DOHH2 (cell line): Measurements from ENCODE around the gene MBD3.

Experiments used
- H3F3A ChIP-seq: fragments of 200-600 bp; sonication (generic), shearing (Covaris generic); 2 replicates; pipeline ENCODE4 v1.6.0; 2016; ENCODE audit warnings: antibody characterized with exemption, mild to moderate bottlenecking; ENCODE audit not compliant: control insufficient read depth, insufficient read depth
- H3K27ac ChIP-seq: fragments of 200-600 bp; sonication (generic); 2 replicates; pipeline ENCODE4 v1.5.1; 2014; ENCODE audit warnings: low read depth, mild to moderate bottlenecking, low read length, moderate library complexity
- H3K27me3 ChIP-seq: fragments of 200-600 bp; sonication (generic); 2 replicates; pipeline ENCODE4 v1.6.1; 2014; ENCODE audit warnings: mild to moderate bottlenecking, low read length, mixed read lengths; ENCODE audit not compliant: control insufficient read depth
- H3K36me3 ChIP-seq: fragments of 200-600 bp; sonication (generic); 2 replicates; pipeline ENCODE4 v1.6.1; 2014; ENCODE audit warnings: mild to moderate bottlenecking, low read length, moderate library complexity, mixed read lengths; ENCODE audit not compliant: control insufficient read depth
- H3K4me1 ChIP-seq: fragments of 200-600 bp; sonication (generic); 2 replicates; pipeline ENCODE4 v1.6.1; 2014; ENCODE audit warnings: mild to moderate bottlenecking, low read length, mixed read lengths; ENCODE audit not compliant: control insufficient read depth
- H3K4me2 ChIP-seq: fragments of 200-600 bp; sonication (generic); 2 replicates; pipeline ENCODE4 v1.6.0; 2014; ENCODE audit warnings: mild to moderate bottlenecking, low read length, moderate library complexity
- H3K4me3 ChIP-seq: fragments of 200-600 bp; sonication (generic); 2 replicates; pipeline ENCODE4 v1.5.1; 2014; ENCODE audit warnings: mild to moderate bottlenecking, low read length, mixed read lengths
- H3K79me2 ChIP-seq: fragments of 200-600 bp; sonication (generic); 2 replicates; pipeline ENCODE4 v1.6.1; 2014; ENCODE audit warnings: mild to moderate bottlenecking, low read length, mixed read lengths; ENCODE audit not compliant: control insufficient read depth
- H3K9me2 ChIP-seq: fragments of 200-600 bp; sonication (generic); replicated peaks from 2 replicates; pipeline ENCODE4 v1.6.1; 2014; ENCODE audit warnings: mild to moderate bottlenecking, low read length, mixed read lengths; ENCODE audit not compliant: control insufficient read depth
- H3K9me3 ChIP-seq: fragments of 200-600 bp; sonication (generic); 2 replicates; pipeline ENCODE4 v1.6.1; 2014; ENCODE audit warnings: antibody characterized with exemption, low read length, mixed read lengths; ENCODE audit not compliant: control insufficient read depth, insufficient read depth
- H4K20me1 ChIP-seq: fragments of 200-600 bp; sonication (generic); 2 replicates; pipeline ENCODE4 v1.6.0; 2014; ENCODE audit warnings: low read depth, mild to moderate bottlenecking, antibody characterized with exemption, low read length, moderate library complexity; ENCODE audit not compliant: control insufficient read depth, insufficient read depth
- CTCF ChIP-seq: fragments of 200-600 bp; sonication (generic); IDR thresholded peaks from one replicate; pipeline ENCODE4 v1.5.1; 2014; ENCODE audit warnings: antibody characterized with exemption, mild to moderate bottlenecking, low read depth, low read length; ENCODE audit not compliant: poor library complexity, severe bottlenecking
- EZH2phosphoT487 ChIP-seq: fragments of 200-600 bp; sonication (generic); IDR thresholded peaks from 2 replicates; pipeline ENCODE4 v1.6.1; 2017; ENCODE audit warnings: borderline replicate concordance, mild to moderate bottlenecking, antibody characterized with exemption, low read length, moderate library complexity, mixed read lengths

The MBD3 gene

GRCh38 chr19:1527650-1528309 lies 64.9 kb downstream of the MBD3 start:
- no peaks in the 10 kb centered on the region for H3K27me3 ChIP-seq
- H3K9me3 ChIP-seq: no peaks in the 10 kb centered on the region
- no peaks in the 10 kb centered on the region for H3K36me3 ChIP-seq
- H3K4me1 ChIP-seq: no peaks in the 10 kb centered on the region
- H3K79me2 ChIP-seq: no peaks in the 10 kb centered on the region
- TF ChIP-seq CTCF (no peak), EZH2phosphoT487 (no peak)
- H4K20me1 ChIP-seq: no peaks in the 10 kb centered on the region
- H3K9me2 ChIP-seq: no peaks in the 10 kb centered on the region
- H3K27ac ChIP-seq: no peak overlapping the region
- H3K4me3 ChIP-seq: no peak overlapping the region
- no peak overlapping the region for H3K4me2 ChIP-seq
- no peaks in the 10 kb centered on the region for H3F3A ChIP-seq

GRCh38 chr19:1526979-1527649 lies 65.6 kb downstream of the MBD3 start:
- H3K4me3 ChIP-seq: no peak overlapping the region
- no peaks in the 10 kb centered on the region for H3K9me3 ChIP-seq
- no peaks in the 10 kb centered on the region for H3K9me2 ChIP-seq
- H3K27me3 ChIP-seq: no peaks in the 10 kb centered on the region
- H3K27ac ChIP-seq: no peak overlapping the region
- H3K36me3 ChIP-seq: no peaks in the 10 kb centered on the region
- no peaks in the 10 kb centered on the region for H4K20me1 ChIP-seq
- TF ChIP-seq CTCF (no peak), EZH2phosphoT487 (no peak)
- H3K4me2 ChIP-seq: no peak overlapping the region
- H3F3A ChIP-seq: no peaks in the 10 kb centered on the region
- no peaks in the 10 kb centered on the region for H3K79me2 ChIP-seq
- H3K4me1 ChIP-seq: no peaks in the 10 kb centered on the region

GRCh38 chr19:1526066-1526778 lies 66.4 kb downstream of the MBD3 start:
- Histone ChIP-seq H3K4me1 (no peaks in the 10 kb centered on the region), H4K20me1 (no peaks in the 10 kb centered on the region), H3F3A (no peaks in the 10 kb centered on the region), H3K27me3 (no peaks in the 10 kb centered on the region), H3K4me2 (no peak overlapping the region), H3K9me3 (no peaks in the 10 kb centered on the region), H3K9me2 (no peaks in the 10 kb centered on the region), H3K36me3 (no peaks in the 10 kb centered on the region), H3K27ac (no peak overlapping the region), H3K79me2 (no peaks in the 10 kb centered on the region), H3K4me3 (no peak overlapping the region)
- no peak for TF ChIP-seq EZH2phosphoT487
- no peak for TF ChIP-seq CTCF
